IPS DF 19.7 (cell line): Measurements from ENCODE around the gene SHOX.

Experiments
- DNase-seq: peaks from one replicate; pipeline ENCODE4 v3.0.0-alpha.2; 2013; ENCODE audit warnings: low read depth, low spot score

SHOX gene

GRCh38 chrX:666762-667720 lies 36.5 kb downstream of the SHOX start:
- no peak for DNase-seq

- no peak for DNase-seq
These were observed 40.1 kb downstream of the SHOX start for GRCh38 chrX:670645-671044.

- DNase-seq: no peak
These were observed 42.3 kb downstream of the SHOX start for GRCh38 chrX:672931-673330.

GRCh38 chrX:675279-675954 lies 44.8 kb downstream of the SHOX start:
- DNase-seq: no peak

GRCh38 chrX:675955-676295 lies 45.3 kb downstream of the SHOX start:
- DNase-seq: no peak

DNA sequence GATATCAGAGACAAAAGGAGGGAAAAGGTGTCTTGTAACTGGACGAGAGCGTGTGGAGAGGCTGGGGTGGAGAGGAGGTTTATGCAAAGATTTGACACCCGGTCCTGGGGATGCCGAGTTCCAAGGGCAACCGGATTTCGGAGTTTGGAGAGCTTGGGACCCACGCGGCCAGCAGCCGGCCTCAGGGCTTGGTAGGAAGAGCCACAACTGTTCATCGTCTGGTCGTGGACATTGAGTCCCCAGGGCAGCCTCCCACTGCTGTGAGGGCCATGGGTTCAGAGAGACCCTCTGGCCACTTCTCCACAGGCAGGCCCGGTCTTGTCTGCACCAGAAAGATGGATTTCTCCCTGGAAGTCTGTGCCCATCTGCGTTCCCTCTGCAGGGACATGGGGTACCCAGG lies 46.8 kb downstream of the SHOX start:
- DNase-seq: no peak

GRCh38 chrX:679291-679979 lies 48.8 kb downstream of the SHOX start:
- no peak for DNase-seq

- DNase-seq: no peak
These were observed 49.5 kb downstream of the SHOX start for GRCh38 chrX:680062-680461.

- no peak for DNase-seq
These were observed 51.4 kb downstream of the SHOX start for GRCh38 chrX:681989-682388.

DNA sequence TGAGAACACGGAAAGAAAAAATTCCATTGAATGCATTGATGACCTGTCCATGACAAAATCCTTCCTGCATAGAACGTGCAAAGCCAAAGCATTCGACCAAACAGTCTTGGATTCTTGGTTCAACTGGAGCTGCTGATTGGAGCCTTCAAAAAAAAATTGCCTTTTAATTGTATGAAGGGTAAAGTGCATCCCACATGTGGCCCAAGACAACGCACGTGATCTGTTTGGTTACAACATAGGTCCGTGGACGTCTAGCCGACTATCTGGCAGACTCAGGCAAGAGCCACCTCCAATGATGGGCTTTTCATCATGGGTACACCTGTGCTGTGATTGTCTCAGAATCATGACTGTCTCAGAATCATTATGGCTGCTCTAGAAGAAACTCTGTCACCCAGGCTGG lies 52.3 kb downstream of the SHOX start:
- no peak for DNase-seq

DNA sequence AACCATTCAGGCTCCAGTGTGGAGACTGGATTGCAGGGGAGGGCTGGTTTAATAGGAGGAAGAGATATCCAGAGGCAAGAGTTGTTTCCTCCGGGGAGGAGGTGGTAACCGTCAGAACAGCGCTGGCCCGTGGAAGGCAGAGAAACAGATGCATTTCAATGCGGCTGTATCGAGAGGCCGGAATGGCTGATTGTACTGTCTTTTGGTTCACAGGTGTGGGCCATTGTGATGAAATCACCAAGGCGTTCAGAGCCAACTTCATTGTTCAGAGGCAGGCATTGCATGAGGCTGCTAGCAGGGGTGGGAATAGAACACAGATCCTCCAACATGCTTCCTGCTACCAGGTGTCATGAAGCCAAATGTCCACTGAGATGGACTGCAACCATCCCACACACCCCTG lies 53.0 kb downstream of the SHOX start:
- DNase-seq: no peak

DNA sequence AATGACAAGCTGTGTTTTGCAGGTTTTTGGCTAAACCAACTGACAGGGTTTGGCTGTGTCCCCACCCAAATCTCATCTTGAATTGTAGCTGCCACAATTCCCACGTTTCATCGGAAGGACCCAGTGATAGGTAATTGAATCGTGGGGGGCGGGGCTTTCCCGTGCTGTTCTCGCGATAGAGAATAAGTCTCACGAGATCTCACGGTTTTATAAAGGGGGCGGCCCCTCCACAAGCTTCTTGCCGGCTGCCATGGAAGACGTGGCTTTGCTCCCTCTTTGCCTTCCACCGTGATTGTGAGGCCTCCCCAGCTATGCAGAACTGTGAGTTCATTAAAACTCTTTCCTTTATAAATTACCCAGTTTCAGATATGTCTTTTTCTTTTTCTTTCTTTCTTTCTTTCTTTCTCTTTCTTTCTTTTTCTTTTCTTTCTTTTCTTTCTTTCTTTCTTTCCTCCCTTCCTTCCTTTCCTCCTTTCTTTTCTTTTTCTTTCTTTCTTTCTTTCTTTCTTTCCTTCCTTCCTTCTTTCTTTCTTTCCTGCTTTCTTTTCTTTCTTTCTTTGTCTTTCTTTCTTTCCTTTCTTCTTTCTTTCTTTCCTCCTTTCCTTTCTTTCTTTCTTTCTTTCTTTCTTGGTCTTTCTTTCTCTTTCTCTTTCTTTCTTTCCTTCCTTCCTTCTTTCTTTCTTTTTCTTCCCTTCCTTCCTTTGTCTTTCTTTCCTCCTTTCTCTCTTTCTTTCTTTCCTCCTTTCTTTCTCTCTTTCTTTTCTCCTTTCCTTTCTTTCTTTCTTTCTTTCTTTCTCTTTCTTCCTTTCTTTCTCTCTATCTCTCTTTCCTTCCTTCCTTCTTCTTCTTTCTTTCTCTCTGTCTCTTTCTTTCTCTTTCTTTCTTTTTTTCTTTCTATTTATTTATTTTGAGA lies 54.8 kb downstream of the SHOX start:
- no peak for DNase-seq

GRCh38 chrX:689983-690382 lies 59.4 kb downstream of the SHOX start:
- no peak for DNase-seq

- no peak for DNase-seq
These were observed 64.2 kb downstream of the SHOX start for GRCh38 chrX:694800-695199.

DNA sequence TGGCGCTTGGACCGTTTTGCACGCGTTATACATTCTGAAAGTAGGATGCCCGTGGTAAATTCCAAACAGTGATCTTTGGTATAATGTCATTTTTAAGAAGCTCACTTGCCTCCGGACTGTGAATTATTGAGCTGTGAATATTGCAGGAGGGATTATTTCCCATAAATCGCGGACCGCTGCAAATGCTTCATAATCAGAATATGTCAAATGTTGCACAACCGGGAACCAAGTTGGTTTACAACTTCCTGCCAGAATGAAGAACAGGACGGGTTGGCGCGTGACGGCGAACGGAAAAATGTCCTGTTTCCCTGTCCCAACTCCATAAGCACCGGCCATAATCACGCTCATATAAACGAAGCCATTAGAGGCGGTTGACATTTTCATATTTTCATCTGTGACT lies 67.6 kb downstream of the SHOX start:
- DNase-seq: no peak

DNA sequence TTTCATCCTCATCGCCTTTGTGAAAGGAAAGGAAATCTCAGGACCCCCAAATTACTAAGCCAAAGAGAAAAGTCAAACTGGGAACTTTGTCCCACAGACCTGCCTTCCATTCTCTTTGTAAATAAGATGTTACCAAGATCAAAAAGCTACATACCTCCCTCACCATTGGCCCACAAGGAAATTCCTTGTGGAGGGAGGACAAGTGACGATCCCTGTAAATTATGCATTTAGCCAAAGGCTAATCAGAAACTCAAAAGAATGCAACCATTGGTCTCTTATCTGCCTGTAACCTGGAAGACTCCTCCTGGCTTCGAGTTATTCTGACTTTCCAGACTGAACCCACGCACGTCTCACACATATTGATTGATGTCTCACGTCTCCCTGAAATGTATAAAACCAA lies 70.3 kb downstream of the SHOX start:
- no peak for DNase-seq

GRCh38 chrX:701673-702072 lies 71.1 kb downstream of the SHOX start:
- no peak for DNase-seq

DNA sequence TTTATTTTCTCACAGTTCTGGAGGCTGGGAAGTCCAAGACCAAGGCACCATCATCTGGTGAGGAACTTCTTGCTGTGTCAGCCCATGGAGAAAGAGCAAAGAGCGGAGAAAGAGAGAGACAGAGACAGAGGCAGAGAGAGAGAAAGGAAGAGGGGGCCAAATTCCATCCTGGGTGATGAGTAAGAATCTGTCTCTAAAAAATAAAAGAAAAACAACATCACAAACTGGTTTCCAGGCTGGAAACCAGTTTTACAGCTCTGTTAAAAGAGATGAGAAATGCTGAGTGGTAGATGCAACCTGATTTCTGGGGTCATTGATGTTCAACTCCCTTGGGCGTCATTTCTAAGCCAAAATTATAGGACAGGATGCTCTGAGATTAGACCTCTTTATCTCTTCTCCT lies 72.9 kb downstream of the SHOX start:
- DNase-seq: no peak

DNA sequence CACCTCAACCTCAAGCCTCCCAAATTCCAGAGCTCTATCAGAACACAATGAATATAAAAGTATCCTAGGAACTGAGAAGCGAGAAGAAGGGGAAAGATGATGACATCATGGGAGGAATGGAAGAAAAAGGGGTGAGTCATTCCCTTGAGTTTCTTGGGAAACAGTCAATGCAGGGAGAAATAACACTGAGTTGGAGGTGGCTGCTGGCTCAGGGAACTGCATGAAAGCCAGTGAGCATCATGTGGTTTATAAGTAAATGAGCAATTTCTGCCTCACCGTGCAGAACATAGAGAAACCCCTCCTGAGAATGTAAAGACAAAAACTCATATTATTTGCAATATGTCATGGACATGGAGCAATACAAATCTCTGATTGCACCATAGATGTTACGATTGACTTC lies 73.3 kb downstream of the SHOX start:
- DNase-seq: no peak
